ENCODE data around the gene KIF5A. TPM values are rescaled to one million over a fixed set of nuclear protein-coding genes. Genes with fewer than 3 reads are reported as not detected.

The KIF5A gene
- total RNA-seq, 1 donor from 2014 or later: 7.9 TPM

GRCh38 chr12:57539134-57539768, 10.6 kb upstream of the KIF5A start:
- H3K27me3 Mint-ChIP-seq (ENCODE audit: insufficient read depth, low read depth): peaks cover 6% of the 10 kb centered on the region
- H3K36me3 Mint-ChIP-seq: peaks cover 29% of the 10 kb centered on the region
- H3K4me1 ChIP-seq: no peaks in the 10 kb centered on the region
- no peaks in the 10 kb centered on the region for H3K27me3 ChIP-seq
- H3K9ac ChIP-seq: no peak overlapping the region
- H4K20me1 ChIP-seq (ENCODE audit: low read depth): peaks cover 28% of the 10 kb centered on the region
- H3K36me3 ChIP-seq: no peaks in the 10 kb centered on the region
- no peak overlapping the region for H3K4me3 ChIP-seq
- H3K4me1 Mint-ChIP-seq: peaks cover 6% of the 10 kb centered on the region
- no peak overlapping the region for H2AFZ ChIP-seq (replicated peaks)
- H3K27ac ChIP-seq: no peak overlapping the region
- H3K27ac Mint-ChIP-seq: no peak overlapping the region
- peaks cover 7% of the 10 kb centered on the region for H3K79me2 ChIP-seq (ENCODE audit: low read depth)
- no peaks in the 10 kb centered on the region for H3F3A ChIP-seq (ENCODE audit: low read depth)
- no peaks in the 10 kb centered on the region for H3K9me3 Mint-ChIP-seq
- no peaks in the 10 kb centered on the region for H3K9me3 ChIP-seq (ENCODE audit: low read depth)
- no peak overlapping the region for H3K4me2 ChIP-seq
- DNase-seq (ENCODE audit: low spot score): no peak
- H3K4me3 Mint-ChIP-seq: no peak overlapping the region
- TF ChIP-seq EZH2phosphoT487 (IDR thresholded peaks at IDR 0.05) (no peak), EZH2 (IDR thresholded peaks at IDR 0.05) (no peak), CTCF (IDR thresholded peaks at IDR 0.05) (no peak)

- Mint-ChIP-seq H3K4me3 (no peak overlapping the region), H3K27ac (no peak overlapping the region), H3K27me3 (ENCODE audit: insufficient read depth, low read depth) (peaks cover 2% of the 10 kb centered on the region), H3K9me3 (no peaks in the 10 kb centered on the region), H3K36me3 (peaks cover 21% of the 10 kb centered on the region), H3K4me1 (peaks cover 17% of the 10 kb centered on the region)
- no peak for TF ChIP-seq EZH2phosphoT487 (IDR thresholded peaks at IDR 0.05)
- TF ChIP-seq CTCF (IDR thresholded peaks at IDR 0.05): no peak
- no peak for TF ChIP-seq EZH2 (IDR thresholded peaks at IDR 0.05)
- DNase-seq (ENCODE audit: low spot score): no peak
- no peak overlapping the region for H3K27ac ChIP-seq
- H3K4me3 ChIP-seq: no peak overlapping the region
- H3K79me2 ChIP-seq (ENCODE audit: low read depth): peaks cover 24% of the 10 kb centered on the region
- no peak overlapping the region for H2AFZ ChIP-seq (replicated peaks)
- H3K9me3 ChIP-seq (ENCODE audit: low read depth): no peaks in the 10 kb centered on the region
- no peak overlapping the region for H3K9ac ChIP-seq
- no peak overlapping the region for H3K4me2 ChIP-seq
- no peaks in the 10 kb centered on the region for H3K27me3 ChIP-seq
- no peaks in the 10 kb centered on the region for H3F3A ChIP-seq (ENCODE audit: low read depth)
- H3K4me1 ChIP-seq: peaks cover 5% of the 10 kb centered on the region
- no peaks in the 10 kb centered on the region for H3K36me3 ChIP-seq
- peaks cover 38% of the 10 kb centered on the region for H4K20me1 ChIP-seq (ENCODE audit: low read depth)
Observed at GRCh38 chr12:57541001-57541400, 8.8 kb upstream of the KIF5A start.

- DNase-seq (ENCODE audit: low spot score): no peak
- Histone ChIP-seq H3K27ac (no peak overlapping the region), H3K4me3 (no peak overlapping the region), H3K9ac (no peak overlapping the region), H3K36me3 (no peaks in the 10 kb centered on the region), H3K79me2 (ENCODE audit: low read depth) (peaks cover 31% of the 10 kb centered on the region), H3K4me2 (no peak overlapping the region), H2AFZ (replicated peaks) (no peak overlapping the region), H3K9me3 (ENCODE audit: low read depth) (no peaks in the 10 kb centered on the region), H3K27me3 (no peaks in the 10 kb centered on the region), H3K4me1 (peaks cover 8% of the 10 kb centered on the region), H4K20me1 (ENCODE audit: low read depth) (peaks cover 42% of the 10 kb centered on the region), H3F3A (ENCODE audit: low read depth) (no peaks in the 10 kb centered on the region)
- Mint-ChIP-seq H3K9me3 (no peaks in the 10 kb centered on the region), H3K4me3 (no peak overlapping the region), H3K27ac (no peak overlapping the region), H3K4me1 (peaks cover 20% of the 10 kb centered on the region), H3K27me3 (ENCODE audit: insufficient read depth, low read depth) (peaks cover 2% of the 10 kb centered on the region), H3K36me3 (peaks cover 21% of the 10 kb centered on the region)
- TF ChIP-seq EZH2 (IDR thresholded peaks at IDR 0.05) (no peak), EZH2phosphoT487 (IDR thresholded peaks at IDR 0.05) (no peak), CTCF (IDR thresholded peaks at IDR 0.05) (no peak)
Observed at GRCh38 chr12:57541717-57542116, 8.1 kb upstream of the KIF5A start.

Measured in neural progenitor cell (in vitro differentiated cells).